DMS 273 (cell line): ENCODE measurements around the gene MGLL.
"Not testable (repeated sequence)": the region's sequence is repeated elsewhere in the genome, so short reads cannot be mapped to it uniquely, and the experiment has no call there.

ENCODE experiments used
- DNase-seq: peaks from one replicate; lab custom pipeline; 2025; ENCODE audit not compliant: unreplicated experiment; lab: John Stamatoyannopoulos, UW

Gene MGLL

DNA sequence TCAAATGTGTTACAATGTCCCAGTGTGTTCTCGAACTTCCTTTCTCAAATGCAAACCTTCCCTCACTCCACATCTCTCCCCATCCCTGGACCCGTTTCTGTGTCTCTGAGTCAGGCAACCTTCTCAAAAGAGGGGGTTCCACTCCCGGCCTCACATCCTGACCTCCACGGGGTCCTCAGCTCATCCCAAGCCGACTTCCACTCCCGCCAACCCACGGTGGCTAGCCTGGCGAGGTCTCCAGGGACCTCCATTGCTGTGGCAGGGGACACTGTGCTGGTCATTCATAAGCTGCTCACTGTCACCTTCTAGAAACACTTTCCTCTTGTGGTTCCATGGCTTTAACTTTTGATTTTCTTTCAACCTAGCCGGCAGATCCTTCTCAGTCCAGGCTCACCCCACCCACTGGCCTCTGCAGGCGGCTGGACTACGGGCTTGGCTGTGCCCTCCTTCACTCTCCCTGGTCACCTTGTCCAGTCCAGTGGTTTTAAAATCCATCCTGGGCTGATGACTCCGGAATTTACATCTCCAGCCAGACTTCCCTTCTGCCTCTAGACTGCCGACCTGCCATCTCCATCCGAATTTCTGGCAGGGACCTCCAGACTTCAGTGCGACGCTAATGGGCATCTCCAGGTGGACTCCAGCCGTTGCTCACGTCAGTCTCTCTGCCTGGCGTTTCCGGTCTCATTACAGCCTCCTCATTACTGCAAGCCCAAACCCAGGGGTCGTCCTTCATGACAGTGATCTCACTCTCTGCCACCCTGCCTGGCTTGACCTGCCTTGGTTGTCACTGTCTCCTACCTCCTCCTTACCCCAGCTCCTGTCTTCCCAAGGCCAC lies 129.6 kb downstream of the MGLL start:
- no peak for DNase-seq

DNA sequence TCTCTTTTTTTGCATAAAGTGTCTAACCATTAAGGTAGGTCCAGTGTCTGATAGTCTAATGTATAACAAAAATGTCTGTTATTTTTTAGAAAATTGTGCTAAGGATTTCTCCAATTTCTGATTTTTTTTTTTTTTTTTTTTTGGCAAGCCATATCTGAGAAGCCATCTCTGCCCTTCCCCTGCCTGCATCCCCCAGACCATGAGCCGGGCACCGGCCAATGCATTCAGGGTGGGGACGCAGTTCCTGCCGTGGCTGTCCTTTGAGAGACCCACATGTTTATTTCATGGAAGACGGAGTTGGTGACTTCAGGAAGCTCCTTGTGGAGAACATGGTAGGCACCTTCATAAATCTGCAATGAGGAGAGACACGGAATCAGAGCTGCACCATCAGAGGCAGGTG lies 130.3 kb downstream of the MGLL start:
- no peak for DNase-seq

DNA sequence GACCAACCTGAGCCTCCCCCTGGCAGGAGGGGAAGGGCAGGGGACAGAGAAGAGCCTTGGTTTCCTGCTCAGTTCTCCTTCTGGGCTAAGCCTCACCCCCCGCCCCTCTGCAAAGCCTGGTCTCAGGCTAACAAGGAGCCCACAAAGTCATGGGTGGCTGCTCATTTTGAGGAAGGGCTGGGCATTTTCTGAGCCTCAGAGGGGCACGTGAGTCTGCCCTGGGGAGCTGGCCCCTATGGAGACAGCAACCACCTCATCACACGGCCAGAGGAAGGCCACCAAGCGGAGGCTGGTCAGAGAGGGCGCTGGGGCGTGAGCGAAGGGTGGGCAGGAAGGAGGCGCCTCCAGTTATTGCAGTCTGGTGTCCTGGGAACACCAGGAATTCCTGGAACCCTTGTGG lies 130.8 kb downstream of the MGLL start:
- no peak for DNase-seq

DNA sequence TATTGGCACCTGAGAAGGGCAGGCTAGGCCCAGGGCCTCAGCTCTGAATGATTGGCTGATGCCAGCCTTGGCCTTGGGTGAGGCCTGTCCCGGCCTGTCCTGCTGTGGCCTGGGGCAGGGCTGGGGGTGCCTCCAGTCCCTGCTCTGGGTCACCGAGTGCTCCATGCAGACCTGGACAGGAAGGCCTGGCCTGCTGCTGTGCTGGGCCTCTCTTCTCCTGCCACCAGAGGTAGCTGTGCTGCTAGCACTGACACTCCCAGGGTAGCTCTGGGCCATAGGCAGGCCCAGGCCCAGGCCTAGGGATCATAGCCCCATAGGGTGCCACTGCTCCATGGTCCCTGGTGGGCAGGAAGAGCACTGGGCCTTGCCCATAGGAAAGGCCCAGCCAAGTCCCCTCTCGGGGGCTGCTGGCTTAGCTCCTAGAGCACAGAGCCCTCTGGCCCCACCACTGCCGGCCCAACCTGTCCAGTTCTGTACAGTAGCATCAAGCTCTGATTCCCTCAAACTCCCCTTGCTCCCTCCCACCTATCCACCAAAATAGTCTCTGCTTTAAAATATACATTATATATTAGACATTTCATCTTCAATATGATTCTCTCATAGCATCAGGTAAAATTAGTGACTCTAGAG lies 131.4 kb downstream of the MGLL start:
- DNase-seq = peak; percentile 81

DNA sequence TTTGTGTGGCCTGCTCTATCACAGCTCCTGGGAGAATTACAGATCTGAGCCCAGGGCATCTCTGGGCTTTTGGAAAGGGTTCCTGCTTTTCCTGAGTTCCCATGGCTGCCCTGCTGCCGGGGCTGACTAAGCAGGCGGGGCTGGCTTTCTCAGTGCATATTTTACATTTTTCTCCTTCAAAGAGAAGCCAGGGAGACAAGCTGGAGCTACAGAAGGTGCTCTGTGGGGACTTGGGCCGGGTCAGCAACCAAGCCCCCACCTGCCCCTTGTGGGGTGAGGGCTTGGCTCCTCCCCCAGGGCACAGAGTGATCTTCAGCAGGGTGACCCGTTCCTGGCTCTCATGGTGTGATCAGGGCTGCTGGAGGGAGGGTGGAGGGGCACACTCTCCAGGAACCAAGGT lies 132.2 kb downstream of the MGLL start:
- DNase-seq = no peak

DNA sequence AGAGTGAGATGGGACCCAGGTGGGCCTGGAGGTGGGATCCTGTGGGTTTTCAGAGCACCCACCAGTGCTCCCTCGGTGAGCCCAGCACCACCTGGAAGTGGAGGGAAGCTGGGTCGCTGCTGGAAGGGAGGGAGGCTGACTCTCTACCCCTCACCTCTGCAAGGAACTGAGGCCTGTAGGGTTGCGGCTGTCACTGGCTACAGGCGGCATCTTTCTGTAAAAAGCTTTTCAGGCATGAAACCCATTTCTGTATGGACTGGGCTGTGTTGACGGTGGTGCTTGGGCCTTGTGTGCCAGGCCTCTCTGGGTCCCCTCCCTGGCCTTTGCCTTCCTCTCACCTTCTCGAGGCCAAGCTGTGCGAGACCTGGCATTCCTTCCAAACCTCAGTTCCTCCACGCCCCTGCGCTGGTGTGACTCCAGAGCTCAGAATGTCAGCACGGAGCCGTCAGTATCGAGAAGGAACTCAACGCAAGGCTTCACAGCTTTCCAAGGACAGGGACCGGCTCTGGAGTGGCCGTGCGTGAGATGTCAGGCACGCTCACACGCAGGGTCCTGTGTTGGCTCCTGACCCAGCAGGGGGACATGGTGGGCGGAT lies 133.0 kb downstream of the MGLL start:
- DNase-seq = no peak

DNA sequence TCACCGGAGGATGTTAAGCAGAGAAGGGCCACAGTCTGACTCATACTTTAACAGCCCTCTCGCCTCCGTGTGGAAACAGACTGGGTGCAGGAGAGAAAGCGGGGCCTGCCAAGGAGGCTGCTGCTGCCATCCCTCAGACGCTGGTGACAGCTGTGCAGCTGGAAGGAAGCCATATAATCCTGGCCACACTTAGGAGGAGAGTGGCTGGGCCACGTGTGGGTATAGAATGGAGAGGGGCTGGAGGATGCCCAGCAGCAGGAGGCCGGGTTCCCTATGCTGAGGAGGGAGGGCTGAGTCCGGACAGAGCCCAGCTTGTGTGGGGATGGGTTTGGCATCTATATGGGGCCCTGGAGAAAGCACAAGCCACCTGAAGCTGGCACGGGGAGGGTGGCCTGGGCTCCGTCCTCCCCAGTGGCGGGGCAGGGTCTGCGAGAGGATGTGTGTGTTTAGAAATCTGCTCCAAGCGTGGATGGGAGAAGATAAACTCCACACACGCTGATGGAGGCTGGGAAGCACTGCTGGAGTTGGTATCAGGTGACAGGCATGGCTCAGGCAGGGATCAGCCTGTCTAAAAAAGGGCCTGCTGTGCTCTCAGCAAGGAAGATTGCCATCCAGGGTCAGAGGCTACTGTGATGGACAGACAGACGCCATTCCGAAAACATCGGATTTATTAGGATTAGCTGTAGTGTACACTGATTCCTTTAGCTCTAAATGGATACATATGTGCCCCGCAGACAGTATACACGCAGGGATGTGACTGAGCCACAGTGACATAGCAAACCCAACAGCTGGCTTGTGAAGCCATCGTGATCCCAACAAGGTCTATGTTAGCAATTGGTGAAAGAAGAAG lies 133.7 kb downstream of the MGLL start:
- DNase-seq = peak; percentile 95

DNA sequence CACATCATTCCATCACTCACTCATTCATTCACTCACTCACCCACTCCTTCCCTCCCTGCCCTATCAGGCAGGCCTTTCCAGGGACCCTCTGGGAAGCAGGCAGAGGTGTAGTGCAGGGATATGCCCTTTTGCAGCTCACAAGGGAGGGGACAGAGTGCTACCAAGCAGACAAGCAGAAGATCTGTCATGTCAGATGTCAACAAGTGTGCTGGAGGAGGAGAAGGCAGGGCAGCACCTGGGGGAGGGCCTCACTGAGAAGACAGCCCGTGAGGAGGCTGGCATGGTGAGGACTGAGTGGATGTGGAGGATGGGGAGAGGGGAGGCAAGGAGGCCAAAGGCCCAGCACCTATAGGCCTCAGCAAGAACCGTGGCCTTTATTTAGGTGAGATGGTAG lies 134.3 kb downstream of the MGLL start:
- DNase-seq = no peak

DNA sequence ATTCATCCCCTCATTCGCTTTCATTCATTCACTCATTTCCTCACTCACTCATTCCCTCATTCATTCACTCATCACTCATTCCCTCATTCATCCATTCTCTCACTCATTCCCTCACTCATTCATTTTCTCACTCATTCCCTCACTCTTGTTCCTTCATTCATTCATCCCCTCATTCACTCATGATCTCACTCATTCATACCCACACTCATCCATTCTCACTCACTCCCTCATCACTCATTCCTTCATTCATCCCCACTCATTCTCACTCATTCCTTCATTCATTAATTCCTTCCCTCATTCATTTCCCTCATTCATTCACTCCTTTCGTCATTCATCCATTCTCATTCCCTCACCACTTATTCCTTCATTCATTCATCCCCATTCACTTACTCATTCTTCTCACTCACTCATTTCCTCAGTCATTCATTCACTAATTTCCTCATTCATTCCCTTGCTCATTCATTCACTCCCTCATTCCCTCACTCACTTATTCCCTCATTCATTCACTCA lies 135.0 kb downstream of the MGLL start:
- no peak for DNase-seq

DNA sequence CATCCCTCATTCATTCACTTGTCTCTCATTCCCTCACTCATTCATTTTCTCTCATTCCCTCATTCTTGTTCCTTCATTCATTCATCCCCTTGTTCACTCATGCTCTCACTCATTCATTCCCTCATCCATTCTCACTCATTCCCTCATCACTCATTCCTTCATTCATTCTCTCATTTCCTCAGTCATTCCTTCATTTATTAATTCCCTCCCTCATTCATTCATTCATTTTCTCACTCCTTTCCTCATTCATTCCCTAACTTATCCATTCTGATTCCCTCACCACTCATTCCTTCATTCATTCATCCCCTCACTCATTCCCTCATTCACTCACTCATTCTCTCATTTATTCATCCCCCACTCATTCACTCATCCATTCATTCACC lies 135.8 kb downstream of the MGLL start:
- no peak for DNase-seq

DNA sequence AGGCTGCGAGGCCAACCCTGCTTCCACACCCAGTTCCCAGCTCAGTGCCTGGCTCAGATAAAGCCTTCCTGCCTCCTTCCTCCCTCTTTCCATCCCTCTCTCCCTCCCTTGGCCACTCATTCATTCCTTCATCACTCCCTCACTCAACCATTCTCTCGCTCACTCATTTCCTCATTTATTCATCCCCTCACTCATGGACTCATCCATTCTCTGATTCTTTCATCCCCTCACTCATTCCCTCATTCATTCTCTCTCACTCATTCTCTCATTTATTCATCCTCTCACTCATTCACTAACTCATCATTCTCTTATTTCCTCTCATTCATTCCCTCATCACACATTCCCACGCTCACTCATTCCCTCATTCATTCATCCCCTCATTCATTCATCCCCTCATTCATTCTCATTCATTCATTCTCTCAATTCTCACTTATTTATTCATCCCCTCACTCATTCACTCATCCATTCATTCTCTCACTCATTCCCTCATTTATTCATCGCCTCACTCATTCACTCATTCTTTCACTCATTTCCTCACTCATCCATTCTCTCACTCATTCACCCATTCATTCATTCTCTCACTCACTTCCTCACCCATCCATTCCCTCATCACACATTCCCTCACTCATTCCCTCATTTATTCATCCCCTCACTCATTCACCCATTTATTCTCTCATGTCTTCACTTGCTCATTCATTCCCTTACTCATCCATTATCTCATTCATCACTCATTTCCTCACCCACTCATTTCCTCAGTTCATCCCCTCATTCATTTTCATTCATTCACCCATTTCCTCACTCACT lies 136.4 kb downstream of the MGLL start:
- DNase-seq = no peak

DNA sequence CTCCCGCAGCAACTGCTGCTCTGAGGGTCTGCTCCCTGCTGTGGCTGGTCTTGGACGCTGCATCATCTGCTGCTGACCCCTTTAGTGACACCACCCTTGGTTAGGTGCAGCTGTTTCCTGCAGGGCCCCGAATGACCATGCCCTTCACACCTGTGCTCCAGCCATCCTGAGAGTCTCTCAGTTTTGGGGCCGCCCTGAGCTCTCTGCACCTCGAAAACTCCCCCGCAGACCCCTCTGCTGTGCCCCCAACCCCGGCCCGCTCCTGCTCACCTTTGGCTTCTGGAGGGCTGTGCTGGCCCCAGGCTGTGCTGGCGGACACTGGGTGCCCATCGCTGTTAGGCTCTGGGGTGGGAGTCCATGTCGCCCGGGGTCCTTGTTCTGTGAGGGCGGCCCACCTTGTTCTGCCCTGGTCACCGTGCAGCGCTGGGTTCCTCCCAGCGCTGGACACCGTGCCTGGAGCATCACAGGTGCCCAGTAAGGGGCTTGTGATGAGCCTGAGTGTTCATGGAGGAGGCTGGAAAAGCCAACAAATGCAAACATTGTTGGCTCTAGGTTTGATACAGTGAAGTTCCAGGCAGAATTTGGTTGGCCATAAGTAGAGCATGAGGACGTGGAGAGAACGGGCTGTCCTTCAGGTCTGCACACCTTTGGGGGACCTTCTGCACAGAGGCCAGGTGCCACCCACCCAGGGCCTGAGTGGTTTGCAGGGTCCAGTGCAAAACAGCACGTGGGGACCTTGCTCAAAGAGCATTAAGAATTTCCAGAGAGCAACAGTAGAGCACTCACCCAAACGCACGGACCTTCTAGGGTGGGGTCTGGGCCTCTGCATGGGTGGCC lies 137.2 kb downstream of the MGLL start:
- peak; percentile 40 for DNase-seq

DNA sequence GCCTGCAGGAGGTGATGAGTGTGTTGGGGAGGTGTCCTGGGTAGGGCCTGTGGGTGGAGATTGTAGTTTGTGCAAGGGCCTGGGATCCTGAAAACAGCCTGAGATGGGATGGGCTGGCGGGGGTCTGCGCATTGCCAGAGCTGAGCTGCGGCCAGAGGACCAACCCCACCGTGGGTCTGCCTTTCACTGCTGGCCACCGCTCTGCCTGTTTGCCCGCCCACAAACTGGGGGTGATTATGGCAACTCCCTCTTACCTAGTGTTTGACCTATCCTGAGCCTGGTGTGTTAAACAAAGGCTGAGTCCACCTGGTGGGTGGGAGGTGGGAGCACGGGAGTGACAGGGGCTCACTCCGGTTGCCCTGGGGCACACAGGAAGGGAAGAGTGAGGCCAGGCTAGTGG lies 139.8 kb downstream of the MGLL start:
- DNase-seq = no peak

DNA sequence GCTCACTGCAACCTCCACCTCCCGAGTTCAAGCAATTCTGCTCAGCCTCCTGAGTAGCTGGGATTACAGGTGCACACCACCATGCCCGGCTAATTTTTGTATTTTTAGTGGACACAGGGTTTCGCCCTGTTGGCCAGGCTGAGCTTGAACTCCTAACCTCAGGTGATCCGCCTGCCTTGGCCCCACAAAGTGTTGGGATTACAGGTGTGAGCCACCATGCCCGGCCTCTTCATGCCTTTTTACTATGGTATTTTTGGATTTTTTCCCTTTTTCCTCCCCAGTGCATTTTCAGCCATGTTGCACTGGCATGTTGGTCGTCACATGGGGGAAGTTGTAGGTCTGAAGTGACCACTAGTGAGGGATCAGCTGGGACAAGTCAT lies 140.2 kb downstream of the MGLL start:
- DNase-seq = not testable (repeated sequence)

DNA sequence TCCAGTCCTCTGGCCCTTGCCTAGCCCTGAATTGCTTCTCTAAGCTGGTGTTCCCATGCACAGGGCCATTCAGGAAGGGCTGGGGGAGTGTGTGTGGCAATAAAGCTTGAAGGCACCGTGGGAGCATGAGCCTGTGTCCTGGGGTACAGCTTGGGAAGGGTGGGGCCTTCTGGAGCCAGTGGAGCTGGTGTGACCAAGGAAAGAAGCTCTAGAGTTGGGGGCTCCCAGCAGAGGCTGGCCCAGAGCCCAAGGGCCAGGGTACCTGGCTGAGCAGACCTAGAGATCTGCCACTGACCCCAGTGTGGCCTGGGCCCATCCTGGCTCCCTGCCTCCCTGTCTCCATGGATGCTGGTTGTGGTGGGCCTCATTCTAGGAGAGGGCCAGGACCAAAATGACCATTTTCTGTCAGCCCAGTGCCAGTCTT lies 141.5 kb downstream of the MGLL start:
- DNase-seq = no peak

DNA sequence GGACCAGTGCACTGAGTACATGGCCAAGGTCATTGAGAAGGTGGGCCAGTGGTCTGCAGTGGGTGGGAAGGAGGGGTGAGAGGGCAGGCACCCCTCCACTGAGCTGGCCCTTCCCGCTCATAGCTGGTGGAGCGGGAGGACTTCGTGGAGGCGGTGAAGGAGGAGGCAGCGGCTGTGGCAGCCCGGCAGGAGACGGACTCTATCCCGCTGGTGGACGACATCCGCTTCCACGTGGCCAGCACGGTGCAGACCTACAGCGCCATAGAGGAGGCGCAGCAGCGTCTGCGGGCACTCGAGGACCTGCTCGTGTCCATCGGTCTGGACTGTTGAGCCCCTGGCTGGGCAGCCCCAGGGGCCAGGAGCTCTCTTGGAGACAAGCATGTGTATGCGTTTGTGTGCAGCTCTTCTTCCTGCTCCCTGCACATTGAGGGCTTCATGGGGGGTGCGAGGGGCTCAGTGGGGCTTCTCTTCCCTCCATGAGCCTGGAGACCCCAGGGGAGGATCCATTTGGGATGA lies 142.1 kb downstream of the MGLL start:
- no peak for DNase-seq

DNA sequence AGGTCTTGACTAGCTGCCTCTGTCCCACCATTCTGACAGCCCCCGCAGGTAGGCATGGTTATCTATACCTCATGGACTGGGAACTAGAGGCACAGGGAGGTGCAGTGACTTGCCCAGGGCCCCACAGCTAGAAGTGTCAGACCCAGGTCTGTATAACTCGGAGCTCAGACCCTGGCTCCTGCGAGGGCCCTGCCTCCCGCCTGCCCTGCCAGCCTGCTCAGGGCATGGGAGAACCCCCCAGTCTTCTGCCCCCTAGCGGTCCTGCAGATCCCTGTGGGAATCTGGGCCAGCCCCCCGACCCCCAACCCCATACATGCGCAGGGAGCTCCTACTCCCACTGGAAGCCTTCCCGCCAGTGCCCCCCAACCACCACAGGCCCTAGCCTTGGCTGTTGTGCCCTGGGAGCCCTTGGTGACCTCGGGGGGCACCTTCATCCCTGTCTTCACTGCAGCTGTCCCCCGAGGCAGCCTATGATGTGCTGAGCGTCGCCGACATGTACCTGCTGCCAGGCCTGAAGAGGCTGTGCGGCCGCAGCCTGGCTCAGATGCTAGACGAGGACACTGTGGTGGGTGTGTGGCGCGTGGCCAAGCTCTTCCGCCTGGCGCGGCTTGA lies 142.7 kb downstream of the MGLL start:
- no peak for DNase-seq

DNA sequence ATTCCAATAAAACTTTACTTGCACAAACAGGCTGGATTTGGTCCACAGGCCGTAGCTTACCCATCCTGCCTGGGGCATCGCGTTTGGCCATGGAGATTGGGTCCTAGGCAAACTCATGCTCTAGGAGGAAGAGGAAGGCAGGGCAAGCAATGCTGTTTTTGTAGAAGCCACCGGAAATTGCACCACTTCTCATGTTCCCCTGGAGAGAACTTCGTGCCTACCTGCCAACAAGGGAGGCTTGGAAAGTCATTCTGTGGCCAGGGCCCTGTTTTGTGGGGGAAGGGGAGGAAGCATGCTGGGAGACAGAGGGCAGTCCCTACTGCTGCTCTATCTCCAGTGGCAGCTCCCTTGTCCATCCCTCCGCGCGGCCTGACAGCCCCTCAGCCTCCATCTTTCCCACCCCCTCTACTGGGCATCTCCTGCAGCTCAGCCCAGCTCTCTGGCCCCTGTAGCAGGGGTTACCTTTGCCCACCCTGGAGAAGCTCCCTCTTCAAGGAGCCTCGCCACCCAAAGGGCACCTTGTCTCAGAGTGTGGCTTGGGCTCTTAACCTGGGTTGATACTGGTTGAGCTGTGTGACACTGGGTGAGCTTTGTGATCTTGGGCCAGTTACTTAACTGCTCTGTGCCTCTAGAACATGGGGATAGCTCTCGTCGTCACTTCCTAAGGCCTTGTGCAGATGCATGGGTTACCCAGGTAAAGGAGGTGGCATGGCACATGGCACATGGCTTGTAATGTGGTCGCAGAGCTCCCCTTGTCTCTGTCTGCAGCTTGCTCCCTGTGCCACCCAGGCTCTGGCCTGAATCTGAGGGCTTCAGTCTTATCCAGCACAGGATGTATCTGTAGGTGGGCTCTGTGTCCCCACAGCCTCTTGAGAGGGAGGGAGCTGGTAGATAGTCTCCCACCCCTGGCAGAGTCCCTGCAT lies 143.4 kb downstream of the MGLL start:
- no peak for DNase-seq
